ENCODE measurements around the gene PRDM4. TPM values are rescaled to one million over a fixed set of nuclear protein-coding genes. Genes with fewer than 3 reads are reported as not detected.

PRDM4 gene
- total and polyA plus RNA-seq, 2 of the 4 experiments (the other 2 are of a cell fraction): 20.1 to 26.7 TPM

DNA sequence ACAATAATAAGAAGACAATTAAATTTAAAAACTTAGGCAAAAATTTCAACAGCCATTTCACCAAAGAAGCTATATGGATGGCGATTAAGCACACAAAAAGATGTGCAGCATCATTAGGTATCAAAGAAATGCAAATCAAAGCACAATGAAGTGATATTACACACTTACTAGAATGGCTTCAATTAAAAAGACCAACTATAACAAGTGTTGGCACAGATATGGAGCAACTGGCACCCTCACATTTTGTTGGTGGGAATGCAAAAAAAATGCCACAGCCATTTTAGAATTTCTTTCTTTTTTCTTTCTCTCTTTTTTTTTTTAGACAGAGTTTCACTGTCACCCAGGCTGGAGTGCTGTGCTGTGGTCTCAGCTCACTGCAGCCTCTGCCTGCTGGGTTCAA is 1.9 kb upstream of the PRDM4 start:
- H3K4ac ChIP-seq (ENCODE audit: low read depth, low read length): no peak overlapping the region
- no peak overlapping the region for H2BK20ac ChIP-seq (ENCODE audit: low read depth, low read length)
- BruUV-seq (replicated peaks): no TSS peak
- CTCF ChIA-PET: interaction anchor here (0.6 to 0.7 kb wide), 3 partner anchors 10 to 1164 kb away, joined by 3 to 6 read pairs (median 3); no protein-coding TSS in a partner anchor
- H3K14ac ChIP-seq (replicated peaks; ENCODE audit: low read depth, low read length): no peak overlapping the region
- peaks cover 7 to 12% of the 10 kb centered on the region in 2 experiments; a peak in 3 of 4 replicates for H3K79me1 ChIP-seq (ENCODE audit: low read depth in 1 of 2, low read length in 2 of 2)
- in situ Hi-C loops (cut with MboI; ENCODE audit: low sequenced_read_pairs) (no loop called here), dilution Hi-C loops (cut with HindIII; ENCODE audit: low sequenced_read_pairs, unreplicated experiment) (no loop called here), intact Hi-C loops (cut with micrococcal nuclease) (no loop called here)
- ATAC-seq (ENCODE audit: low read depth) (no peak), DNase-seq (no peak)
- H3K4me1 ChIP-seq (ENCODE audit: control insufficient read depth, insufficient read depth, low read length): peaks cover 3% of the 10 kb centered on the region
- H3K23ac ChIP-seq (ENCODE audit: low read depth, low read length): no peak overlapping the region
- H2BK5ac ChIP-seq (ENCODE audit: low read depth, low read length, poor library complexity, severe bottlenecking): no peak overlapping the region
- no peak overlapping the region for H2AK5ac ChIP-seq (ENCODE audit: low read depth, low read length)
- no peak overlapping the region for H2AK9ac ChIP-seq (replicated peaks; ENCODE audit: low read depth, low read length, poor library complexity)
- H3K9me1 ChIP-seq (ENCODE audit: insufficient read depth, low read length): peaks cover 8% of the 10 kb centered on the region; the same call in 1 of the 2 replicates
- H4K8ac ChIP-seq (ENCODE audit: low read depth in 2 of 2, low read length in 2 of 2): no peak overlapping the region
- H3K56ac ChIP-seq (ENCODE audit: extremely low read depth, insufficient read depth, low read length): no peak overlapping the region
- no peak overlapping the region for H3K9ac ChIP-seq (ENCODE audit: low read depth, low read length)
- H4K91ac ChIP-seq (ENCODE audit: insufficient read depth, low read depth, low read length): no peak overlapping the region
- H2BK15ac ChIP-seq (ENCODE audit: low read depth, low read length): no peak overlapping the region
- no peak overlapping the region for H2AFZ ChIP-seq (replicated peaks; ENCODE audit: low read length, poor library complexity)
- no peak overlapping the region for H3K4me2 ChIP-seq (ENCODE audit: low read depth, low read length)
- H3K27ac ChIP-seq (ENCODE audit: insufficient read depth, low read length): no peak overlapping the region
- no peak overlapping the region for H3K18ac ChIP-seq (ENCODE audit: low read depth, low read length)
- no peak overlapping the region for H3K4me3 ChIP-seq (ENCODE audit: insufficient read depth, low read depth, low read length)
- no peaks in the 10 kb centered on the region for H3K9me3 ChIP-seq (ENCODE audit: control insufficient read depth, insufficient read depth, low read length)
- H3K27me3 ChIP-seq (ENCODE audit: control insufficient read depth, insufficient read depth, low read length): peaks cover 7% of the 10 kb centered on the region
- no peak overlapping the region for H4K5ac ChIP-seq (ENCODE audit: low read depth, low read length)
- POLR2A ChIA-PET (ENCODE audit: unreplicated experiment): no interaction called here
- no peak overlapping the region for H2BK120ac ChIP-seq (ENCODE audit: low read depth, low read length)
- H4K20me1 ChIP-seq (ENCODE audit: insufficient read depth, low read length): peaks cover 14% of the 10 kb centered on the region; the same call in 1 of the 2 replicates
- WGBS, 2 experiments (ENCODE audit: extremely low coverage in 2 of 2, insufficient read length in 1 of 2): no CpG with 5 or more reads among the region's 1 CpG
- TF ChIP-seq NFE2L2 (IDR thresholded peaks at IDR 0.05; ENCODE audit: low read depth, low read length) (no peak), CHD1 (IDR thresholded peaks at IDR 0.05; ENCODE audit: low read depth, low read length) (no peak), SMC3 (IDR thresholded peaks at IDR 0.05; ENCODE audit: low read depth, low read length) (no peak), MAZ (IDR thresholded peaks at IDR 0.05; ENCODE audit: borderline replicate concordance, low read depth, low read length) (no peak), RFX5 (IDR thresholded peaks at IDR 0.05; ENCODE audit: low read depth, low read length) (no peak)
- peaks cover 4% of the 10 kb centered on the region for H3K36me3 ChIP-seq (ENCODE audit: control insufficient read depth, insufficient read depth, low read length)
